Lower leg skin (tissue), 4 donors: Measurements from ENCODE around the gene AMOT. TPM values are rescaled to one million over a fixed set of nuclear protein-coding genes. Genes with fewer than 3 reads are reported as not detected.

Experiments
- DNase-seq, 2 donors: peaks; one replicate each; pipeline ENCODE4 v3.0.0-alpha.2; 2019; ENCODE audit warnings: low spot score in 2 of 2
- H3K4me3 ChIP-seq: fragments of 200-600 bp; sonication (generic); 2 replicates; pipeline ENCODE4 v1.5.1; 2017; ENCODE audit warnings: mild to moderate bottlenecking, low read depth; ENCODE audit not compliant: poor library complexity, severe bottlenecking
- CTCF ChIP-seq, 3 donors: fragments of 450-650 bp; IDR thresholded peaks; one replicate each; pipeline ENCODE4 v1.5.1; 2016; ENCODE audit warnings: antibody characterized with exemption in 3 of 3, mild to moderate bottlenecking in 3 of 3, moderate library complexity in 2 of 3
- POLR2A ChIP-seq, 2 donors: fragments of 450-650 bp; IDR thresholded peaks; one replicate each; pipeline ENCODE4 v1.6.1; 2016 to 2017; ENCODE audit warnings: antibody characterized with exemption in 2 of 2, mild to moderate bottlenecking in 1 of 2, moderate library complexity in 1 of 2
- WGBS, 2 donors: methylation state at CpG; one replicate each; pipeline ENCODE4 v1.1.5; 2018; 5-methylcytosine and 5-hydroxymethylcytosine counted together
- intact Hi-C: fragments of 100-400 bp; cut with DNase I; formaldehyde crosslinking; loops from one replicate; pipeline ENCODE4 v1.15.0; 2023; ENCODE audit warnings: low total_unique reads
- total RNA-seq, 4 donors: library from RNA; depleted of rRNA; stranded (reverse); fragments of >200 nt; gene quantifications; one replicate each; pipeline ENCODE4 v1.1.0, GENCODE V29; 2016

AMOT gene
- total RNA-seq, 4 donors from 2014 or later, result 2.7 to 13.9 (median 10.3) TPM

GRCh38 chrX:112834031-112834845 is 6.4 kb downstream of the AMOT start:
- intact Hi-C loops, result no loop called here
- 44 to 59% methylated on average over 8 of the region's 8 CpGs for WGBS, 2 donors
- DNase-seq, result no peak
- H3K4me3 ChIP-seq, result no peak overlapping the region
- TF ChIP-seq CTCF (IDR thresholded peaks at IDR 0.05) (no peak), POLR2A (IDR thresholded peaks at IDR 0.05) (no peak)

- 51 to 68% methylated on average over 3 of the region's 3 CpGs for WGBS, 2 donors
- TF ChIP-seq POLR2A (IDR thresholded peaks at IDR 0.05), result no peak
- intact Hi-C loops, result no loop called here
- no peak overlapping the region for H3K4me3 ChIP-seq
- DNase-seq, result peak in 1 of 2 donors; percentile 24
Measured at GRCh38 chrX:112832481-112833095, 8.0 kb downstream of the AMOT start.

- intact Hi-C loops, result no loop called here
- DNase-seq, result peak in 1 of 2 donors; percentile 14
- TF ChIP-seq CTCF (IDR thresholded peaks at IDR 0.05), result no peak
- TF ChIP-seq POLR2A (IDR thresholded peaks at IDR 0.05), result no peak
- H3K4me3 ChIP-seq, result no peak overlapping the region
- 61 to 62% methylated on average over 3 of the region's 3 CpGs for WGBS, 2 donors
Measured at GRCh38 chrX:112830540-112830939, 10.1 kb downstream of the AMOT start.

GRCh38 chrX:112827292-112827903 is 13.2 kb downstream of the AMOT start:
- intact Hi-C loops, result no loop called here
- no peak overlapping the region for H3K4me3 ChIP-seq
- no peak for TF ChIP-seq POLR2A (IDR thresholded peaks at IDR 0.05)
- no peak for TF ChIP-seq CTCF (IDR thresholded peaks at IDR 0.05)
- no peak for DNase-seq
- WGBS, 2 donors, result 75% methylated on average over 1 of the region's 1 CpG

GRCh38 chrX:112826023-112826422 is 14.6 kb downstream of the AMOT start:
- intact Hi-C loops, result no loop called here
- DNase-seq, result no peak
- TF ChIP-seq POLR2A (IDR thresholded peaks at IDR 0.05), result no peak
- no peak for TF ChIP-seq CTCF (IDR thresholded peaks at IDR 0.05)
- no peak overlapping the region for H3K4me3 ChIP-seq

GRCh38 chrX:112822892-112823291 is 17.7 kb downstream of the AMOT start:
- 67 to 100% methylated on average over 4 to 7 of the region's 7 CpGs for WGBS, 2 donors
- intact Hi-C loops, result no loop called here
- DNase-seq, result no peak
- no peak for TF ChIP-seq POLR2A (IDR thresholded peaks at IDR 0.05)
- TF ChIP-seq CTCF (IDR thresholded peaks at IDR 0.05), result no peak
- H3K4me3 ChIP-seq, result no peak overlapping the region
